K562 (cell line): ENCODE data around the gene ATM. TPM values are rescaled to one million over a fixed set of nuclear protein-coding genes. Genes with fewer than 3 reads are reported as not detected.

ENCODE experiments used
- ARID2 ChIP-seq: fragments of 450-650 bp; IDR thresholded peaks from 2 replicates; pipeline ENCODE4 v1.6.1; 2017; ENCODE audit warnings: antibody characterized with exemption, mild to moderate bottlenecking
- FUS ChIP-seq: fragments of 200-400 bp; formaldehyde crosslinking; optimal IDR thresholded peaks from 2 replicates; pipeline ENCODE3; 2017; ENCODE audit warnings: low read depth, low read length
- HEY1 ChIP-seq: fragments of 250-450 bp; sonication (Bioruptor Pico); IDR thresholded peaks from 2 replicates; pipeline ENCODE4 v1.5.0; 2020; ENCODE audit warnings: mild to moderate bottlenecking, moderate library complexity, borderline replicate concordance
- KDM1A ChIP-seq, 2 experiments: fragments of 450-650 bp; IDR thresholded peaks; 2 replicates each; pipeline ENCODE4 v1.6.1; 2016; ENCODE audit warnings: mild to moderate bottlenecking in 2 of 2
- KLF13 ChIP-seq: fragments of 450-650 bp; IDR thresholded peaks from 2 replicates; pipeline ENCODE4 v1.6.1; 2016; ENCODE audit warnings: missing genetic modification characterization, low read depth, mild to moderate bottlenecking, missing compliant biosample characterization, moderate library complexity, borderline replicate concordance
- NCOA1 ChIP-seq: fragments of 450-650 bp; IDR thresholded peaks from 2 replicates; pipeline ENCODE4 v1.6.1; 2016; ENCODE audit warnings: low read depth
- NFATC3 ChIP-seq: fragments of 450-650 bp; IDR thresholded peaks from 2 replicates; pipeline ENCODE4 v1.6.1; 2017; ENCODE audit warnings: mild to moderate bottlenecking
- POLR3A ChIP-seq: IDR thresholded peaks from 2 replicates; pipeline ENCODE4 v1.6.1; 2011; ENCODE audit warnings: borderline replicate concordance, mild to moderate bottlenecking, moderate library complexity; ENCODE audit not compliant: insufficient read length, insufficient read depth; ENCODE audit errors: extremely low read depth
- RBM22 ChIP-seq: fragments of 200-400 bp; formaldehyde crosslinking; IDR thresholded peaks from 2 replicates; pipeline ENCODE4 v1.6.1; 2018; ENCODE audit warnings: low read length, low read depth; ENCODE audit not compliant: poor library complexity, severe bottlenecking
- SAP30 ChIP-seq: fragments of 200-600 bp; sonication (generic); IDR thresholded peaks from 2 replicates; pipeline ENCODE4 v1.6.1; 2012; ENCODE audit warnings: borderline replicate concordance, low read depth, mild to moderate bottlenecking, moderate library complexity, low read length, control low read depth, inconsistent platforms; ENCODE audit not compliant: insufficient read depth, poor library complexity, severe bottlenecking
- SFPQ ChIP-seq: fragments of 200-400 bp; formaldehyde crosslinking; IDR thresholded peaks from 2 replicates; pipeline ENCODE4 v1.6.1; 2017; ENCODE audit warnings: mild to moderate bottlenecking, low read depth, low read length, moderate library complexity
- SRSF9 ChIP-seq: fragments of 200-400 bp; formaldehyde crosslinking; IDR thresholded peaks from 2 replicates; pipeline ENCODE4 v1.6.1; 2017; ENCODE audit warnings: low read depth, low read length, borderline replicate concordance
- UBTF ChIP-seq, 2 experiments: IDR thresholded peaks; 2 replicates each; pipeline ENCODE4 v1.6.1; 2012; ENCODE audit warnings: improper control_type of control experiment in 2 of 2, low read depth in 2 of 2, low read length in 2 of 2, borderline replicate concordance in 1 of 2
- ZNF3 ChIP-seq: fragments of 250-450 bp; sonication (Bioruptor Pico); IDR thresholded peaks from 2 replicates; pipeline ENCODE4 v1.5.0; 2021; ENCODE audit warnings: mild to moderate bottlenecking, moderate library complexity
- polyA plus RNA-seq, 8 experiments: library from polyadenylated mRNA; depleted of rRNA in 4 of 8; stranded (reverse) in 5 of 8; unstranded in 3 of 8; fragments of >200 nt; fragmentation: Nextera tagmentation in 2 of 8; fragmentation: Illumina TruSeq in 1 of 8; extraction: Ambion mirVana in 2 of 8; extraction: Trizol in 1 of 8; gene quantifications; 2 replicates each; pipeline versions ENCODE4 v1.2.1 to v1.2.3, GENCODE V29; 2011 to 2014; ENCODE audit warnings: inconsistent platforms in 1 of 8, missing spikeins in 1 of 8
- total RNA-seq, 7 experiments: library from RNA; depleted of rRNA in 6 of 7; stranded (reverse); fragments of >200 nt in 6 of 7; fragmentation: Illumina TruSeq in 2 of 7; extraction: Trizol in 2 of 7; gene quantifications; 2 replicates each; pipeline versions ENCODE4 v1.2.1 to v1.2.3, GENCODE V29; 2011 to 2021; ENCODE audit warnings: low replicate concordance in 1 of 7
- TF ChIP-seq, protein P1 (sequence below): sonication (generic); formaldehyde crosslinking; IDR thresholded peaks from 2 replicates; pipeline ENCODE4 v1.8.0; 2022; ENCODE audit warnings: missing genetic modification reagents, mild to moderate bottlenecking, borderline replicate concordance
- TF ChIP-seq, protein P2 (sequence below): sonication (generic); formaldehyde crosslinking; IDR thresholded peaks from 2 replicates; pipeline ENCODE4 v1.9.0; 2022; ENCODE audit warnings: mild to moderate bottlenecking, missing genetic modification reagents

Gene ATM
- total and polyA plus RNA-seq, 9 of the 15 experiments (the other 6 are each of a cell fraction or from before 2014, with no cell fraction given), result 8.3 to 46.8 (median 26.2) TPM

DNA sequence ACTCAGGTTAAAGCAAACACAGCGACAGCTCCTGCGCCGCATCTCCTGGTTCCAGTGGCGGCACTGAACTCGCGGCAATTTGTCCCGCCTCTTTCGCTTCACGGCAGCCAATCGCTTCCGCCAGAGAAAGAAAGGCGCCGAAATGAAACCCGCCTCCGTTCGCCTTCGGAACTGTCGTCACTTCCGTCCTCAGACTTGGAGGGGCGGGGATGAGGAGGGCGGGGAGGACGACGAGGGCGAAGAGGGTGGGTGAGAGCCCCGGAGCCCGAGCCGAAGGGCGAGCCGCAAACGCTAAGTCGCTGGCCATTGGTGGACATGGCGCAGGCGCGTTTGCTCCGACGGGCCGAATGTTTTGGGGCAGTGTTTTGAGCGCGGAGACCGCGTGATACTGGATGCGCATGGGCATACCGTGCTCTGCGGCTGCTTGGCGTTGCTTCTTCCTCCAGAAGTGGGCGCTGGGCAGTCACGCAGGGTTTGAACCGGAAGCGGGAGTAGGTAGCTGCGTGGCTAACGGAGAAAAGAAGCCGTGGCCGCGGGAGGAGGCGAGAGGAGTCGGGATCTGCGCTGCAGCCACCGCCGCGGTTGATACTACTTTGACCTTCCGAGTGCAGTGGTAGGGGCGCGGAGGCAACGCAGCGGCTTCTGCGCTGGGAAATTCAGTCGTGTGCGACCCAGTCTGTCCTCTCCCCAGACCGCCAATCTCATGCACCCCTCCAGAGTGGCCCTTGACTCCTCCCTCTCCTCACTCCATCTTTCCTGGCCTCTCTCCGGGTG is at the start of gene ATM, which contains the start of gene NPAT (continued):
- TF ChIP-seq NCOA1, result no peak
- TF ChIP-seq KDM1A (IDR thresholded peaks at IDR 0.05), result no peak
- TF ChIP-seq SFPQ, result no peak
- TF ChIP-seq ARID2, result 0 out of 2 replicates have a peak, but pooled peaks have one; percentile 21
- no peak for TF ChIP-seq ZNF3
- TF ChIP-seq, protein P1, sequence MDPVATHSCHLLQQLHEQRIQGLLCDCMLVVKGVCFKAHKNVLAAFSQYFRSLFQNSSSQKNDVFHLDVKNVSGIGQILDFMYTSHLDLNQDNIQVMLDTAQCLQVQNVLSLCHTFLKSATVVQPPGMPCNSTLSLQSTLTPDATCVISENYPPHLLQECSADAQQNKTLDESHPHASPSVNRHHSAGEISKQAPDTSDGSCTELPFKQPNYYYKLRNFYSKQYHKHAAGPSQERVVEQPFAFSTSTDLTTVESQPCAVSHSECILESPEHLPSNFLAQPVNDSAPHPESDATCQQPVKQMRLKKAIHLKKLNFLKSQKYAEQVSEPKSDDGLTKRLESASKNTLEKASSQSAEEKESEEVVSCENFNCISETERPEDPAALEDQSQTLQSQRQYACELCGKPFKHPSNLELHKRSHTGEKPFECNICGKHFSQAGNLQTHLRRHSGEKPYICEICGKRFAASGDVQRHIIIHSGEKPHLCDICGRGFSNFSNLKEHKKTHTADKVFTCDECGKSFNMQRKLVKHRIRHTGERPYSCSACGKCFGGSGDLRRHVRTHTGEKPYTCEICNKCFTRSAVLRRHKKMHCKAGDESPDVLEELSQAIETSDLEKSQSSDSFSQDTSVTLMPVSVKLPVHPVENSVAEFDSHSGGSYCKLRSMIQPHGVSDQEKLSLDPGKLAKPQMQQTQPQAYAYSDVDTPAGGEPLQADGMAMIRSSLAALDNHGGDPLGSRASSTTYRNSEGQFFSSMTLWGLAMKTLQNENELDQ (CRISPR knock-in tag), result no peak
- TF ChIP-seq UBTF (IDR thresholded peaks at IDR 0.05; ENCODE audit: borderline replicate concordance in 1 of 2, low read depth in 2 of 2, low read length in 2 of 2), result 0 out of 4 replicates have a peak, but pooled peaks of 1 of the 2 experiments have one; percentile 38
- TF ChIP-seq SAP30, result peak; percentile 79
- TF ChIP-seq, protein P2, sequence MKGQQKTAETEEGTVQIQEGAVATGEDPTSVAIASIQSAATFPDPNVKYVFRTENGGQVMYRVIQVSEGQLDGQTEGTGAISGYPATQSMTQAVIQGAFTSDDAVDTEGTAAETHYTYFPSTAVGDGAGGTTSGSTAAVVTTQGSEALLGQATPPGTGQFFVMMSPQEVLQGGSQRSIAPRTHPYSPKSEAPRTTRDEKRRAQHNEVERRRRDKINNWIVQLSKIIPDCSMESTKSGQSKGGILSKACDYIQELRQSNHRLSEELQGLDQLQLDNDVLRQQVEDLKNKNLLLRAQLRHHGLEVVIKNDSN (CRISPR knock-in tag), result peak; percentile 82
- TF ChIP-seq SRSF9, result no peak
- no peak for TF ChIP-seq POLR3A
- TF ChIP-seq RBM22, result no peak
- TF ChIP-seq NFATC3, result no peak
- 0 out of 2 replicates have a peak, but pooled peaks have one; percentile 25 for TF ChIP-seq KLF13 (tag)
- no peak for TF ChIP-seq HEY1
- TF ChIP-seq FUS, result no peak
